ENCODE results near the gene ZNF674.
A peak's percentile ranks its signal among the peaks of the same experiment; 100 is the strongest.

The ZNF674 gene

DNA sequence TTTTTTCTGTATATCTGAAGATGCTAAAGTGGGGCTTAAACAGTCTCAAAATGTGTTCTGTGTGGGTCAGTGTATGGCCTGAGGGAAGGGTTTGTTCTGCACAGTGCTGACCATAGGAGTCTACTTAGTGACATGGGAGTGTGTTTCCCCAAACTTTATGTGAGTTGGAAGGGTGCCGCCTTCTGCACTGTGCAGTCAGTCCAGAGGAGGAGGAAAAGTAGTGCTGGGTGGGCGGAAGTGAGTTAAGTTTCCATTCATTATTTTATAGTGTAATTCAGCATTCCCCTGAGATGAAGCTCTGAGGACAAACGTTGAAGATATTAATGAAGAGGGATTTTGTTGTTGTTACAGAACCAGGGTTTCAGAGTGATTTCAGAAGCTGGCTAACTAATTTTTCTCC is 31.2 kb upstream of the ZNF674 start:
- H3K4me3 Mint-ChIP-seq: peak overlapping the region; percentile 48 to 61 (median 48)
- no peaks in the 10 kb centered on the region for H3K36me3 Mint-ChIP-seq (ENCODE audit: low read depth)
- TF ChIP-seq, protein P1, sequence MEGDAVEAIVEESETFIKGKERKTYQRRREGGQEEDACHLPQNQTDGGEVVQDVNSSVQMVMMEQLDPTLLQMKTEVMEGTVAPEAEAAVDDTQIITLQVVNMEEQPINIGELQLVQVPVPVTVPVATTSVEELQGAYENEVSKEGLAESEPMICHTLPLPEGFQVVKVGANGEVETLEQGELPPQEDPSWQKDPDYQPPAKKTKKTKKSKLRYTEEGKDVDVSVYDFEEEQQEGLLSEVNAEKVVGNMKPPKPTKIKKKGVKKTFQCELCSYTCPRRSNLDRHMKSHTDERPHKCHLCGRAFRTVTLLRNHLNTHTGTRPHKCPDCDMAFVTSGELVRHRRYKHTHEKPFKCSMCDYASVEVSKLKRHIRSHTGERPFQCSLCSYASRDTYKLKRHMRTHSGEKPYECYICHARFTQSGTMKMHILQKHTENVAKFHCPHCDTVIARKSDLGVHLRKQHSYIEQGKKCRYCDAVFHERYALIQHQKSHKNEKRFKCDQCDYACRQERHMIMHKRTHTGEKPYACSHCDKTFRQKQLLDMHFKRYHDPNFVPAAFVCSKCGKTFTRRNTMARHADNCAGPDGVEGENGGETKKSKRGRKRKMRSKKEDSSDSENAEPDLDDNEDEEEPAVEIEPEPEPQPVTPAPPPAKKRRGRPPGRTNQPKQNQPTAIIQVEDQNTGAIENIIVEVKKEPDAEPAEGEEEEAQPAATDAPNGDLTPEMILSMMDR (IDR thresholded peaks at IDR 0.05; ENCODE audit: unreplicated experiment in 3 of 3): no peak
- no peak overlapping the region for H3K27ac Mint-ChIP-seq
- peaks cover 38% of the 10 kb centered on the region for H3K27me3 Mint-ChIP-seq (ENCODE audit: low read depth)
- H3K4me1 Mint-ChIP-seq: peaks cover 6% of the 10 kb centered on the region
- H3K9me3 Mint-ChIP-seq: peaks cover 16% of the 10 kb centered on the region

DNA sequence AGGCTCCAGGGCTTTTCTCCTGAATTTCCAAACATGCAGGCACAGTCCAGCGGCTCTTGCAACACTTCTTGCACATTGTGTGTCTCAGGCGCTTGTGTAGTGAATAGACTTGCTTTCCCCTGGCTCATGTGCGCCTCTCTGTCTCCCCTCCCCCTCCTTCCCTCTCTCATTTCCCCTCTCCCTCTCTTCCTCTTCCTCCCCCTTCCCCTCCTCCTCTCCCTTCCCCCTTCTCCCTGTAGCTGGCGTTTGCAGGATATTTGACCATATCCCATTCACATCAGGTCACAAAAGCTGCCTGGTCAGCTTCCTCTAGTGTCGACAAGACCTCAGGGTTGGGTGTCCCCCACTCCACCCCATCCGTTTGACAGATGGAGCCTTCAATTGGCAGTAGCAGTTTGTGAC is 30.8 kb upstream of the ZNF674 start:
- TF ChIP-seq, protein P1 (IDR thresholded peaks at IDR 0.05; ENCODE audit: unreplicated experiment in 3 of 3): no peak
- Mint-ChIP-seq H3K36me3 (ENCODE audit: low read depth) (no peaks in the 10 kb centered on the region), H3K27ac (no peak overlapping the region), H3K4me3 (peak overlapping the region; percentile 48 to 61 (median 48)), H3K9me3 (peaks cover 16% of the 10 kb centered on the region), H3K4me1 (peaks cover 6% of the 10 kb centered on the region), H3K27me3 (ENCODE audit: low read depth) (peaks cover 41% of the 10 kb centered on the region)

DNA sequence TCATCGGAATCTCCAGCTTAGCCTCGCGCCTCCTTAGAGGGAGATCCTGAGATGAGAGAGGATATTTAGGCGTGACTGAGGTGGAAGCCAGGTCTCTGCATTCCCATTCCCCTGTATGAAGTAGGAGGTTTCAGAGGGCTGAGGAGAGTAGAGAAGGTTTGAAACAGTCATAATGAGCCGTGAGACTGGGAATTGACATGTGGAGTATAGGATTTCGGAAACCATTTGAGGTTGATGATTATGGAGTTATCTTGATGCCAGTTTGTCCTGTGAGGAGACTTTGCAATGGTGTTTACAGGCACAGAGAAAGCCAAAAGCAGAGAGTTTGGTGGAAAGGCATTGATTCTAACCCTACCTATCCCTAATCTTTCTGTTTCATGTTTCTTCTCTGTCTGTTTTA is 30.4 kb upstream of the ZNF674 start:
- Mint-ChIP-seq H3K27me3 (ENCODE audit: low read depth) (peaks cover 41% of the 10 kb centered on the region), H3K9me3 (peaks cover 16% of the 10 kb centered on the region), H3K27ac (no peak overlapping the region), H3K36me3 (ENCODE audit: low read depth) (no peaks in the 10 kb centered on the region), H3K4me3 (peak overlapping the region; percentile 48 to 61 (median 48)), H3K4me1 (peaks cover 6% of the 10 kb centered on the region)
- TF ChIP-seq, protein P1 (IDR thresholded peaks at IDR 0.05; ENCODE audit: unreplicated experiment in 3 of 3): no peak

DNA sequence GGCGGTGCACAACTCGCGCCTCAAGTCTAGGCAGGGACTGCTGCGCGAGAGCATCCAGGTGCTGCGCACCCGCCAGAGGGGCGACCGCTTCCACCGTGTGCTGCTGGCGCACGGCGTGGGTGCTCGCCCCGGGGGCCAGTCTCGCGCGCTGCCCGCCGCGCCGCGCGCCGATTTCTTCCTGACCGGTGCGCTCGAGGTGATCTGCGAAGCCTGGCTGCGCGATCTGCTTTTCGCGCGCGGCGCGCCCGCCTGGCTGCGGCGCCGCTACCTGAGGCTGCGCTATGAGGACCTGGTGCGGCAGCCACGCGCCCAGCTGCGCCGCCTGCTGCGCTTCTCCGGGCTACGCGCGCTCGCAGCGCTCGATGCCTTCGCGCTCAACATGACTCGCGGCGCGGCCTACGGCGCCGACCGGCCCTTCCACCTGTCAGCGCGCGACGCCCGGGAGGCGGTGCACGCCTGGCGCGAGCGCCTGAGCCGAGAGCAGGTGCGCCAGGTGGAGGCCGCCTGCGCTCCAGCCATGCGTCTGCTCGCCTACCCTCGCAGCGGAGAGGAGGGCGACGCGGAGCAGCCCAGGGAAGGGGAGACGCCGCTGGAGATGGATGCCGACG is 29.7 kb upstream of the ZNF674 start:
- TF ChIP-seq, protein P1 (IDR thresholded peaks at IDR 0.05; ENCODE audit: unreplicated experiment in 3 of 3): no peak
- no peak overlapping the region for H3K27ac Mint-ChIP-seq
- no peaks in the 10 kb centered on the region for H3K36me3 Mint-ChIP-seq (ENCODE audit: low read depth)
- peaks cover 6% of the 10 kb centered on the region for H3K4me1 Mint-ChIP-seq
- peaks cover 16% of the 10 kb centered on the region for H3K9me3 Mint-ChIP-seq
- H3K27me3 Mint-ChIP-seq (ENCODE audit: low read depth): peaks cover 41% of the 10 kb centered on the region
- H3K4me3 Mint-ChIP-seq: peak overlapping the region in 2 of 3 experiments; percentile 48 to 74

DNA sequence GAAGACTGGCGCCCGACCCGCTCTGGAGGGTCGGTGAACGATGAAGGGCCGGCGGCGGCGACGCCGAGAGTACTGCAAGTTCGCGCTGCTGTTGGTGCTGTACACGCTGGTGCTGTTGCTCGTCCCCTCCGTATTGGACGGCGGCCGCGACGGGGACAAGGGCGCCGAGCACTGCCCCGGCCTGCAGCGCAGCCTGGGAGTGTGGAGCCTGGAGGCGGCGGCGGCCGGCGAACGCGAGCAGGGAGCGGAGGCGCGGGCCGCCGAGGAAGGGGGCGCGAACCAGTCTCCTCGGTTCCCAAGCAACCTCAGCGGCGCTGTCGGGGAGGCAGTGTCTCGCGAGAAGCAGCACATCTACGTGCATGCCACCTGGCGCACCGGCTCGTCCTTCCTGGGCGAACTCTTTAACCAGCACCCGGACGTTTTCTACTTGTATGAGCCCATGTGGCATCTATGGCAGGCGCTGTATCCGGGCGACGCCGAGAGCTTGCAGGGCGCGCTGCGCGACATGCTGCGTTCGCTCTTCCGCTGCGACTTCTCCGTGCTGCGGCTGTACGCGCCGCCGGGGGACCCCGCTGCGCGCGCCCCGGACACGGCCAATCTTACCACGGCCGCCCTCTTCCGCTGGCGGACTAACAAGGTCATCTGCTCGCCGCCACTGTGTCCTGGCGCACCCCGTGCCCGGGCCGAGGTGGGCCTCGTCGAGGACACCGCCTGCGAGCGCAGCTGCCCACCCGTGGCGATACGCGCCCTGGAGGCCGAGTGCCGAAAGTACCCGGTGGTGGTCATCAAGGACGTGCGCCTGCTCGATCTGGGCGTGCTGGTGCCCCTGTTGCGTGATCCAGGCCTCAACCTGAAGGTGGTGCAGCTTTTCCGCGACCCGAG is 28.9 kb upstream of the ZNF674 start:
- H3K27ac Mint-ChIP-seq: no peak overlapping the region
- H3K9me3 Mint-ChIP-seq: peaks cover 15% of the 10 kb centered on the region
- no peaks in the 10 kb centered on the region for H3K36me3 Mint-ChIP-seq (ENCODE audit: low read depth)
- TF ChIP-seq, protein P1 (IDR thresholded peaks at IDR 0.05; ENCODE audit: unreplicated experiment in 3 of 3): no peak
- H3K27me3 Mint-ChIP-seq (ENCODE audit: low read depth): peaks cover 41% of the 10 kb centered on the region
- H3K4me1 Mint-ChIP-seq: peaks cover 6% of the 10 kb centered on the region
- peak overlapping the region; percentile 72 to 83 (median 74) for H3K4me3 Mint-ChIP-seq

All from nephron (organoid).